H1 (cell line): ENCODE results near the gene CFAP74. TPM values are rescaled to one million over a fixed set of nuclear protein-coding genes. Genes with fewer than 3 reads are reported as not detected.
A peak's percentile ranks its signal among the peaks of the same experiment; 100 is the strongest.

Experiments used
- CTCF ChIA-PET: fragments of 300-600 bp; sonication (Branson Sonifier 250); formaldehyde crosslinking; loops from one replicate; lab custom pipeline; 2021; ENCODE audit not compliant: partially characterized antibody; lab: Charles Lee
- POLR2A ChIA-PET: fragments of 300-600 bp; sonication (Branson Sonifier 250); formaldehyde crosslinking; loops from one replicate; lab custom pipeline; 2021; ENCODE audit warnings: inconsistent platforms; ENCODE audit not compliant: partially characterized antibody; lab: Charles Lee
- DNase-seq, 2 experiments: peaks; one replicate each; pipeline versions ENCODE4 v3.0.0 to v3.0.0-alpha.2; 2010 to 2022; ENCODE audit warnings: low spot score in 2 of 2, low read depth in 1 of 2, mixed read lengths in 1 of 2
- FAIRE-seq: peaks from 2 replicates; lab custom pipeline; 2011; peaks lifted over from hg19 to GRCh38; lab: Jason Lieb, UNC
- H2AFZ ChIP-seq: 2 replicates; pipeline ENCODE4 v1.8.1; 2012; ENCODE audit warnings: low read length, inconsistent platforms
- H2AK5ac ChIP-seq: 2 replicates; pipeline ENCODE4 v1.6.1; 2013; ENCODE audit warnings: low read depth, low read length
- H2BK120ac ChIP-seq: replicated peaks from 2 replicates; pipeline ENCODE3; 2013; ENCODE audit warnings: low read depth, low read length, inconsistent platforms
- H2BK12ac ChIP-seq: 2 replicates; pipeline ENCODE4 v1.6.1; 2013; ENCODE audit warnings: low read depth, low read length
- H2BK15ac ChIP-seq: 2 replicates; pipeline ENCODE4 v1.6.1; 2013; ENCODE audit warnings: low read length
- H2BK20ac ChIP-seq: 2 replicates; pipeline ENCODE4 v1.6.1; 2013; ENCODE audit warnings: low read length
- H2BK5ac ChIP-seq: 2 replicates; pipeline ENCODE4 v1.6.1; 2013; ENCODE audit warnings: low read depth, low read length
- H3K14ac ChIP-seq: 2 replicates; pipeline ENCODE4 v1.6.1; 2013; ENCODE audit warnings: inconsistent platforms; ENCODE audit not compliant: insufficient read length
- H3K18ac ChIP-seq: 2 replicates; pipeline ENCODE4 v1.6.1; 2013; ENCODE audit warnings: low read length; ENCODE audit errors: extremely low read depth
- H3K23ac ChIP-seq: 2 replicates; pipeline ENCODE4 v1.6.1; 2013; ENCODE audit warnings: inconsistent platforms; ENCODE audit not compliant: insufficient read length
- H3K23me2 ChIP-seq: 2 replicates; pipeline ENCODE4 v1.6.1; 2013; ENCODE audit warnings: low read depth, low read length
- H3K27ac ChIP-seq: 2 replicates; pipeline ENCODE4 v1.6.1; 2011; ENCODE audit warnings: low read depth, low read length, inconsistent platforms
- H3K27me3 ChIP-seq, 4 experiments: replicated peaks in 1 of 4; 1 replicate in 1 of 4; 2 replicates in 3 of 4; pipeline versions ENCODE4 v1.6.1 to v1.8.1; 2011 to 2013; ENCODE audit warnings: low read length in 3 of 4, mild to moderate bottlenecking in 3 of 4, inconsistent platforms in 2 of 4, mixed read lengths in 2 of 4, moderate library complexity in 1 of 4; ENCODE audit not compliant: control insufficient read depth in 3 of 4, insufficient read depth in 3 of 4; ENCODE audit errors: extremely low read depth in 1 of 4
- H3K36me3 ChIP-seq, 4 experiments: 2 replicates each; pipeline versions ENCODE4 v1.6.1 to v1.8.1; 2011 to 2013; ENCODE audit warnings: mild to moderate bottlenecking in 4 of 4, low read length in 3 of 4, moderate library complexity in 2 of 4, control low read depth in 1 of 4, inconsistent platforms in 1 of 4; ENCODE audit not compliant: insufficient read depth in 4 of 4, control insufficient read depth in 2 of 4
- H3K4ac ChIP-seq: replicated peaks from 2 replicates; pipeline ENCODE3; 2013; ENCODE audit warnings: low read length, low read depth, mixed read lengths, inconsistent platforms; ENCODE audit not compliant: insufficient read length
- H3K4me1 ChIP-seq, 4 experiments: replicated peaks in 1 of 4; 1 replicate in 1 of 4; 2 replicates in 3 of 4; pipeline versions ENCODE4 v1.6.1 to v1.8.1; 2011 to 2013; ENCODE audit warnings: low read length in 3 of 4, inconsistent platforms in 2 of 4, mixed read lengths in 1 of 4; ENCODE audit not compliant: insufficient read depth in 4 of 4, control insufficient read depth in 3 of 4
- H3K4me2 ChIP-seq, 2 experiments: 2 replicates each; pipeline versions ENCODE4 v1.6.1 to v1.8.1; 2011 to 2013; ENCODE audit warnings: low read depth in 2 of 2, low read length in 2 of 2, control low read depth in 1 of 2, inconsistent platforms in 1 of 2, mild to moderate bottlenecking in 1 of 2; ENCODE audit not compliant: insufficient read depth in 1 of 2
- H3K4me3 ChIP-seq, 4 experiments: fragments of 200-600, 300-600 bp in 1 of 4; sonication (generic), shearing (Covaris generic), sonication (Bioruptor Twin) in 1 of 4; 2 replicates each; pipeline versions ENCODE4 v1.5.1 to v1.8.1; 2011 to 2016; ENCODE audit warnings: low read length in 4 of 4, low read depth in 3 of 4, control low read depth in 2 of 4, inconsistent platforms in 2 of 4, mild to moderate bottlenecking in 2 of 4, mixed read lengths in 1 of 4, moderate library complexity in 1 of 4; ENCODE audit not compliant: insufficient read depth in 2 of 4; ENCODE audit errors: extremely low read depth in 1 of 4
- H3K56ac ChIP-seq: replicated peaks from 2 replicates; pipeline ENCODE3; 2013; ENCODE audit warnings: low read depth, mild to moderate bottlenecking, mixed read lengths, low read length, inconsistent platforms; ENCODE audit not compliant: insufficient read length
- H3K79me1 ChIP-seq: 2 replicates; pipeline ENCODE4 v1.6.1; 2013; ENCODE audit warnings: low read depth, low read length, control low read depth
- H3K79me2 ChIP-seq, 2 experiments: 2 replicates each; pipeline versions ENCODE4 v1.6.1 to v1.8.1; 2012 to 2013; ENCODE audit warnings: low read length in 2 of 2, mild to moderate bottlenecking in 2 of 2, inconsistent platforms in 1 of 2; ENCODE audit not compliant: insufficient read depth in 2 of 2, control insufficient read depth in 1 of 2
- H3K9ac ChIP-seq, 4 experiments: replicated peaks in 1 of 4; 1 replicate in 1 of 4; 2 replicates in 3 of 4; pipeline versions ENCODE4 v1.6.1 to v1.8.1; 2011 to 2013; ENCODE audit warnings: low read depth in 3 of 4, low read length in 3 of 4, control low read depth in 2 of 4, mild to moderate bottlenecking in 2 of 4, moderate library complexity in 2 of 4, inconsistent platforms in 1 of 4; ENCODE audit errors: extremely low read depth in 1 of 4
- H3K9me3 ChIP-seq, 2 experiments: 2 replicates each; pipeline versions ENCODE4 v1.6.1 to v1.8.1; 2012 to 2013; ENCODE audit warnings: mild to moderate bottlenecking in 2 of 2, moderate library complexity in 2 of 2, control low read depth in 1 of 2, inconsistent platforms in 1 of 2, low read depth in 1 of 2, low read length in 1 of 2, mixed read lengths in 1 of 2; ENCODE audit not compliant: insufficient read depth in 2 of 2
- H4K20me1 ChIP-seq, 2 experiments: replicated peaks in 1 of 2; 2 replicates each; pipeline versions ENCODE3 to v1.8.1; 2011 to 2013; ENCODE audit warnings: inconsistent platforms in 2 of 2, low read length in 2 of 2, mild to moderate bottlenecking in 1 of 2; ENCODE audit not compliant: insufficient read depth in 2 of 2, control insufficient read depth in 1 of 2
- H4K5ac ChIP-seq: 2 replicates; pipeline ENCODE4 v1.6.1; 2013; ENCODE audit warnings: low read length, low read depth, mixed read lengths, inconsistent platforms; ENCODE audit not compliant: insufficient read length
- H4K8ac ChIP-seq: 2 replicates; pipeline ENCODE4 v1.8.0; 2013; ENCODE audit warnings: mild to moderate bottlenecking, moderate library complexity, low read length, inconsistent platforms; ENCODE audit not compliant: insufficient read depth; ENCODE audit errors: extremely low read depth
- H4K91ac ChIP-seq: replicated peaks from 2 replicates; pipeline ENCODE3; 2013; ENCODE audit warnings: low read length, mixed read lengths, inconsistent platforms; ENCODE audit not compliant: insufficient read length
- CBX5 ChIP-seq: fragments of 300-800, 300-1000 bp; sonication (generic); IDR thresholded peaks from 2 replicates; pipeline ENCODE4 v1.7.1; 2016; ENCODE audit warnings: antibody characterized with exemption, low read length, low read depth
- CEBPB ChIP-seq: IDR thresholded peaks from 2 replicates; pipeline ENCODE4 v1.6.1; 2012; ENCODE audit warnings: low read depth, low read length
- EGR1 ChIP-seq: IDR thresholded peaks from 2 replicates; pipeline ENCODE4 v1.6.1; 2011; ENCODE audit warnings: low read depth, low read length, borderline replicate concordance
- JUND ChIP-seq: IDR thresholded peaks from 2 replicates; pipeline ENCODE4 v1.6.1; 2011; ENCODE audit warnings: mild to moderate bottlenecking, improper control_type of control experiment, low read length
- MAFK ChIP-seq: IDR thresholded peaks from 2 replicates; pipeline ENCODE4 v1.6.1; 2012; ENCODE audit warnings: low read depth, mild to moderate bottlenecking, improper control_type of control experiment, low read length
- RNF2 ChIP-seq: fragments of 200-900, 300-1000 bp; sonication (generic); IDR thresholded peaks from 2 replicates; pipeline ENCODE4 v1.7.1; 2016; ENCODE audit warnings: borderline replicate concordance, low read depth, mild to moderate bottlenecking, antibody characterized with exemption, low read length; ENCODE audit not compliant: poor library complexity, severe bottlenecking; ENCODE audit errors: missing control alignments
- RXRA ChIP-seq: IDR thresholded peaks from 2 replicates; pipeline ENCODE4 v1.6.1; 2011; ENCODE audit warnings: low read depth, mild to moderate bottlenecking, low read length, moderate library complexity; ENCODE audit not compliant: insufficient read depth
- SUZ12 ChIP-seq: fragments of 200-600 bp; sonication (generic); IDR thresholded peaks from 2 replicates; pipeline ENCODE4 v1.6.1; 2012; ENCODE audit warnings: mild to moderate bottlenecking, inconsistent platforms, low read length, moderate library complexity, mixed read lengths
- WGBS, 2 experiments: shearing (Covaris generic) in 1 of 2; methylation state at CpG; one replicate each; pipeline versions ENCODE4 v1.1.6 to v1.1.7; 2013 to 2015; ENCODE audit warnings: low lambda C conversion rate in 2 of 2, mixed read lengths in 2 of 2, inconsistent platforms in 1 of 2, low coverage in 1 of 2, missing lambda C conversion rate in 1 of 2; ENCODE audit not compliant: insufficient replicate concordance in 2 of 2, insufficient coverage in 1 of 2, insufficient read length in 1 of 2; ENCODE audit errors: extremely low coverage in 1 of 2, missing lambda C conversion rate in 1 of 2; 5-methylcytosine and 5-hydroxymethylcytosine counted together
- polyA plus RNA-seq, 7 experiments: library from polyadenylated mRNA; depleted of rRNA in 3 of 7; stranded (reverse) in 5 of 7; unstranded in 2 of 7; fragments of >200 nt in 5 of 7; fragments of 200-250 nt in 2 of 7; gene quantifications; 1 replicate in 5 of 7; 2 replicates in 1 of 7; 4 replicates in 1 of 7; pipeline versions ENCODE4 v1.2.1 to v1.2.3, GENCODE V29; 2011 to 2013; ENCODE audit warnings: missing spikeins in 2 of 7, mixed read lengths in 2 of 7
- total RNA-seq: library from RNA; stranded (reverse); fragmentation: NEBNext Ultra II Directional; extraction: Animal tissue kit (Norgen Biotek cat#: 25700); gene quantifications from 2 replicates; pipeline ENCODE4 v1.2.1, GENCODE V29; 2021
- TF ChIP-seq, protein P1 (sequence below): IDR thresholded peaks from 2 replicates; pipeline ENCODE4 v1.6.1; 2011; ENCODE audit warnings: low read depth, mild to moderate bottlenecking, low read length; ENCODE audit not compliant: insufficient read depth
- TF ChIP-seq, protein P2 (sequence below): IDR thresholded peaks from 2 replicates; pipeline ENCODE4 v1.6.1; 2012; ENCODE audit warnings: inconsistent platforms

Gene CFAP74
- total and polyA plus RNA-seq, 2 of the 8 experiments (the other 6 are each of a cell fraction or from before 2014, with no cell fraction given), result 0.09 to 0.20 TPM

DNA sequence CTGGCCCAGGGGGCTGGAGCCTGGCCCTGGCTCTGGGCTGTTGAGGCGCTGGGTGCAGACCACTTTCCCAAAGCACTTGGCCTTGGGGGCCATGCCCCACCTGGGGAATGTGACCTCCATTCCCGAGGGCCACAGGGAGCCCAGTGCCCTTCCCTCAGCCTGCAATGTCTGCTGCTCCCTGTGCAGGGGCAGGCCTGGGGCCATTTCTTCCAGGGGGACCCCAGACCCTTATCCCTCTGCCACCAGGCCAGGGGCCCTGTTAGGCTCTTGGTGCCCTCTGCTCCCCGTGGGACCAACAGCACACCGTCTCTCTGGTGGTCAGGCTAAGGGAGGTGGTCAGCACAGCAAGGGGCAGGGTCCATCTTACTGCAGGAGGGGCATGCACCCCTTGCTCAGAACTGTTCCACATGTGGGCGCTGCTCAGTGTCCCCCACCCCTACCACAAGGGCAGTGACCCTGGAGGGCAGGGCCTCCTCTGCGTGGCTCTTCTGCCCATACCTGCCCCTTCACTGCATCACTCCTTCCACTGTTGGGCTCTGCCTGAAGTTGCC, 83.5 kb downstream of the CFAP74 start:
- Histone ChIP-seq H3K9me3 (no peaks in the 10 kb centered on the region; a peak in 1 of 4 replicates), H3K18ac (peak overlapping the region; percentile 67; the same call in 1 of the 2 replicates), H3K4me1 (peaks cover 0 to 15% (median 10%) of the 10 kb centered on the region in 4 experiments; a peak in 6 of 7 replicates), H4K8ac (peak overlapping the region; percentile 77), H2AFZ (peak overlapping the region; percentile 2; the same call in 1 of the 2 replicates), H4K5ac (no peak overlapping the region), H4K20me1 (no peaks in the 10 kb centered on the region), H2BK120ac (no peak overlapping the region), H3K23ac (no peak overlapping the region), H3K27me3 (peaks cover 0 to 2% (median under 1%) of the 10 kb centered on the region in 4 experiments; a peak in 1 of 7 replicates), H3K4me2 (peak overlapping the region; percentile 50 to 82), H3K36me3 (no peaks in the 10 kb centered on the region), H2BK15ac (peak overlapping the region; percentile 99), H3K14ac (no peak overlapping the region), H3K23me2 (peaks cover 4% of the 10 kb centered on the region; the same call in 1 of the 2 replicates), H3K27ac (no peak overlapping the region), H2AK5ac (peak overlapping the region; percentile 87; the same call in 1 of the 2 replicates), H3K4ac (peak overlapping the region; percentile 34), H2BK12ac (peak overlapping the region; percentile 90; the same call in 1 of the 2 replicates), H3K79me2 (no peaks in the 10 kb centered on the region), H2BK5ac (peak overlapping the region; percentile 15; the same call in 1 of the 2 replicates), H4K91ac (peak overlapping the region; percentile 67), H2BK20ac (0 out of 2 replicates have a peak overlapping the region, but pooled peaks have one; percentile 48), H3K4me3 (peak overlapping the region in 2 of 4 experiments; percentile 34 to 49; a peak in 3 of 8 replicates), H3K9ac (no peak overlapping the region), H3K79me1 (no peaks in the 10 kb centered on the region), H3K56ac (no peak overlapping the region)
- no peak for DNase-seq
- ChIA-PET CTCF (interaction anchor here (1.2 kb wide), 1 partner anchor 24 kb away, joined by 6 read pairs; no protein-coding TSS in a partner anchor), POLR2A (interaction anchor here (2.6 kb wide), 1 partner anchor 10 kb away, joined by 14 read pairs; no protein-coding TSS in a partner anchor)
- WGBS, 2 experiments, result 86% methylated on average over 6 of the region's 6 CpGs; no CpG with 5 or more reads in 1 of the 2 experiments
- no peak for FAIRE-seq
- TF ChIP-seq CEBPB, result no peak
- TF ChIP-seq RXRA, result no peak
- no peak for TF ChIP-seq JUND
- 0 out of 2 replicates have a peak, but pooled peaks have one; percentile 23 for TF ChIP-seq SUZ12
- TF ChIP-seq EGR1, result no peak
- TF ChIP-seq CBX5, result no peak
- TF ChIP-seq, protein P1, sequence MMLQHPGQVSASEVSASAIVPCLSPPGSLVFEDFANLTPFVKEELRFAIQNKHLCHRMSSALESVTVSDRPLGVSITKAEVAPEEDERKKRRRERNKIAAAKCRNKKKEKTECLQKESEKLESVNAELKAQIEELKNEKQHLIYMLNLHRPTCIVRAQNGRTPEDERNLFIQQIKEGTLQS, result no peak
- no peak for TF ChIP-seq RNF2
- no peak for TF ChIP-seq MAFK
- TF ChIP-seq, protein P2, sequence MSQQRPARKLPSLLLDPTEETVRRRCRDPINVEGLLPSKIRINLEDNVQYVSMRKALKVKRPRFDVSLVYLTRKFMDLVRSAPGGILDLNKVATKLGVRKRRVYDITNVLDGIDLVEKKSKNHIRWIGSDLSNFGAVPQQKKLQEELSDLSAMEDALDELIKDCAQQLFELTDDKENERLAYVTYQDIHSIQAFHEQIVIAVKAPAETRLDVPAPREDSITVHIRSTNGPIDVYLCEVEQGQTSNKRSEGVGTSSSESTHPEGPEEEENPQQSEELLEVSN, result no peak
